BE2C (cell line): ENCODE results near the gene PRKG1.

ENCODE experiments used
- DNase-seq: peaks from one replicate; pipeline ENCODE4 v3.0.0-alpha.2; 2020
- H3K27me3 ChIP-seq: fragments of 250-450 bp; sonication (Bioruptor Pico); 2 replicates; pipeline ENCODE4 v1.5.1; 2020; ENCODE audit warnings: mild to moderate bottlenecking
- H3K36me3 ChIP-seq: fragments of 250-450 bp; sonication (Bioruptor Pico); 2 replicates; pipeline ENCODE4 v1.5.1; 2020; ENCODE audit warnings: mild to moderate bottlenecking
- H3K4me1 ChIP-seq: fragments of 250-450 bp; sonication (Bioruptor Pico); 2 replicates; pipeline ENCODE4 v1.5.1; 2020
- H3K4me3 ChIP-seq: 2 replicates; pipeline ENCODE4 v1.5.1; 2011; ENCODE audit warnings: low read depth, low read length
- H3K9me3 ChIP-seq: fragments of 250-450 bp; sonication (Bioruptor Pico); 2 replicates; pipeline ENCODE4 v1.5.1; 2020
- CTCF ChIP-seq: IDR thresholded peaks from 2 replicates; pipeline ENCODE4 v1.5.1; 2012; ENCODE audit warnings: mild to moderate bottlenecking, low read depth, low read length

Gene PRKG1

GRCh38 chr10:51077507-51077906, 3.2 kb downstream of the PRKG1 start:
- Histone ChIP-seq H3K27me3 (peaks cover 33% of the 10 kb centered on the region), H3K36me3 (no peaks in the 10 kb centered on the region), H3K9me3 (no peaks in the 10 kb centered on the region), H3K4me1 (no peaks in the 10 kb centered on the region), H3K4me3 (no peak overlapping the region)
- no peak for TF ChIP-seq CTCF
- no peak for DNase-seq

GRCh38 chr10:51079331-51079730, 5.0 kb downstream of the PRKG1 start:
- H3K36me3 ChIP-seq, result no peaks in the 10 kb centered on the region
- DNase-seq, result no peak
- no peaks in the 10 kb centered on the region for H3K9me3 ChIP-seq
- H3K4me1 ChIP-seq, result no peaks in the 10 kb centered on the region
- H3K4me3 ChIP-seq, result no peak overlapping the region
- no peak for TF ChIP-seq CTCF
- peaks cover 18% of the 10 kb centered on the region for H3K27me3 ChIP-seq

GRCh38 chr10:51079766-51080165, 5.5 kb downstream of the PRKG1 start:
- H3K36me3 ChIP-seq, result no peaks in the 10 kb centered on the region
- TF ChIP-seq CTCF, result no peak
- peaks cover 14% of the 10 kb centered on the region for H3K27me3 ChIP-seq
- no peak for DNase-seq
- H3K9me3 ChIP-seq, result no peaks in the 10 kb centered on the region
- H3K4me1 ChIP-seq, result no peaks in the 10 kb centered on the region
- no peak overlapping the region for H3K4me3 ChIP-seq

GRCh38 chr10:51080311-51081006, 6.2 kb downstream of the PRKG1 start:
- no peaks in the 10 kb centered on the region for H3K9me3 ChIP-seq
- H3K36me3 ChIP-seq, result no peaks in the 10 kb centered on the region
- TF ChIP-seq CTCF, result no peak
- H3K27me3 ChIP-seq, result peaks cover 7% of the 10 kb centered on the region
- H3K4me3 ChIP-seq, result no peak overlapping the region
- no peak for DNase-seq
- no peaks in the 10 kb centered on the region for H3K4me1 ChIP-seq

- Histone ChIP-seq H3K9me3 (no peaks in the 10 kb centered on the region), H3K36me3 (no peaks in the 10 kb centered on the region), H3K4me1 (no peaks in the 10 kb centered on the region), H3K27me3 (no peaks in the 10 kb centered on the region), H3K4me3 (no peak overlapping the region)
- DNase-seq, result no peak
- no peak for TF ChIP-seq CTCF
Observed at GRCh38 chr10:51082857-51083256, 8.6 kb downstream of the PRKG1 start.

GRCh38 chr10:51083356-51083853, 9.1 kb downstream of the PRKG1 start:
- TF ChIP-seq CTCF, result no peak

More at GRCh38 chr10:51083356-51083853, 9.1 kb downstream of the PRKG1 start:
- H3K36me3 ChIP-seq, result no peaks in the 10 kb centered on the region
- H3K9me3 ChIP-seq, result no peaks in the 10 kb centered on the region
- DNase-seq, result no peak
- no peak overlapping the region for H3K4me3 ChIP-seq
- H3K27me3 ChIP-seq, result no peaks in the 10 kb centered on the region
- H3K4me1 ChIP-seq, result no peaks in the 10 kb centered on the region
